Measurements from ENCODE around the gene ATP11A. TPM values are rescaled to one million over a fixed set of nuclear protein-coding genes. Genes with fewer than 3 reads are reported as not detected.

ATP11A gene
- total and polyA plus RNA-seq, 10 of the 15 experiments (the other 5 are each of a cell fraction or from before 2014, with no cell fraction given), result 1.4 to 69.6 (median 14.4) TPM

- TF ChIP-seq CHD2 (IDR thresholded peaks at IDR 0.05; ENCODE audit: borderline replicate concordance, low read depth, low read length), result no peak
- TF ChIP-seq TAF1 (IDR thresholded peaks at IDR 0.05; ENCODE audit: borderline replicate concordance, low read depth, low read length), result no peak
- no peak for TF ChIP-seq IKZF2 (IDR thresholded peaks at IDR 0.05)
- no peak for TF ChIP-seq BHLHE40 (IDR thresholded peaks at IDR 0.05; ENCODE audit: borderline replicate concordance in 1 of 2, low read depth in 2 of 2, low read length in 1 of 2)
- no peak for TF ChIP-seq PKNOX1 (IDR thresholded peaks at IDR 0.05)
- no peak for TF ChIP-seq PRDM15 (CRISPR knock-in tag; IDR thresholded peaks at IDR 0.05)
- no peak for TF ChIP-seq CTCF (IDR thresholded peaks at IDR 0.05 in 2 of 3, conservative IDR thresholded peaks at IDR 0.05 in 1 of 3; ENCODE audit: control insufficient read depth in 2 of 3, extremely low read depth in 1 of 3, insufficient read depth in 1 of 3, low read depth in 3 of 3, low read length in 3 of 3)
- no peak overlapping the region for H3K4me3 ChIP-seq
- H4K20me1 ChIP-seq (ENCODE audit: control insufficient read depth, insufficient read depth), result no peaks in the 10 kb centered on the region
- no peaks in the 10 kb centered on the region for H3K9me3 ChIP-seq (replicated peaks; ENCODE audit: control insufficient read depth, insufficient read depth, low read length)
- CTCF ChIA-PET, result no interaction called here
- in situ Hi-C loops (cut with MboI), result no loop called here
- RAD21 ChIA-PET (ENCODE audit: unreplicated experiment), result no interaction called here
- peaks cover 15% of the 10 kb centered on the region for H3K79me2 ChIP-seq (ENCODE audit: control insufficient read depth, insufficient read depth, low read length)
- H2AFZ ChIP-seq (ENCODE audit: control insufficient read depth, low read depth, low read length), result no peak overlapping the region
- no TSS peak for BruUV-seq (replicated peaks)
- intact Hi-C loops (cut with micrococcal nuclease; ENCODE audit: unreplicated experiment), result no loop called here
- no peak for FAIRE-seq
- no peak overlapping the region for H3K27ac ChIP-seq (ENCODE audit: control insufficient read depth, insufficient read depth)
- H3K36me3 ChIP-seq (ENCODE audit: control insufficient read depth in 2 of 2, insufficient read depth in 2 of 2, low read length in 1 of 2), result peaks cover 0 to 9% of the 10 kb centered on the region in 2 experiments; a peak in 2 of 4 replicates
- no peaks in the 10 kb centered on the region for H3K27me3 ChIP-seq (replicated peaks in 1 of 2; ENCODE audit: control insufficient read depth in 2 of 2, insufficient read depth in 2 of 2, low read length in 1 of 2)
- SMC1A ChIA-PET (ENCODE audit: uncharacterized antibody, unreplicated experiment), result no interaction called here
- POLR2A ChIA-PET, result no interaction called here
- DNase-seq (ENCODE audit: low read depth, low spot score), result no peak
- no peak overlapping the region for H3K4me2 ChIP-seq (ENCODE audit: control insufficient read depth, insufficient read depth)
- no peak for ATAC-seq
- no peak overlapping the region for H3K9ac ChIP-seq (ENCODE audit: control insufficient read depth, insufficient read depth, low read length)
- WGBS (ENCODE audit: insufficient coverage, insufficient replicate concordance, low lambda C conversion rate, missing lambda C conversion rate), result 86% methylated on average over 20 of the region's 20 CpGs
- peaks cover 19% of the 10 kb centered on the region for H3K4me1 ChIP-seq (ENCODE audit: control insufficient read depth, insufficient read depth, low read length)
These were observed 81.5 kb downstream of the ATP11A start for GRCh38 chr13:112771139-112771876.

All from GM12878 (cell line).